HG03520 (cell line): ENCODE data around the gene NPHP4.
"Not testable (repeated sequence)": the region's sequence is repeated elsewhere in the genome, so short reads cannot be mapped to it uniquely, and the experiment has no call there.

Experiments
- ATAC-seq: cut with Tn5 transposase; IDR thresholded peaks from one replicate; pipeline ENCODE4 v1.9.1; 2021; ENCODE audit warnings: mild to moderate bottlenecking, moderate library complexity; ENCODE audit not compliant: unreplicated experiment

Gene NPHP4

DNA sequence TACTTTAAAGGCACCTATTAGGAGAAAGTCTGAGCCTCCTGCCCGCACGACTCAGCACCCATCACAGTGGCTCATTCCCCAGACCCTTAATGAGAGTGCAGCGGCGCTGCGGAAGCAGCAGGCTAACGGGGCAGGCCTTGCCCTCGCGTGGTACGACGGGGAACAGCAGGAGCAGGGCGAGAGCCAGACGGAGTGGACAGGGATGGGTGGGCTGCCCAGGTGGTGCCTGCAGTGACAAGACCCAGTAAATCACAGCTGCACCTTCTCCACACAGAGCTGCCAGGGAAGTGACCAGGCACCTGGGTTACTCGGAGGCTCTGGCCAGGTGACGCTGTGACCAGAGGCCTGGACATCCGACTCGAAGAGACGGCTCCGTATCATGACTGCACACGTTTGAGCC lies 131.9 kb downstream of the NPHP4 start:
- ATAC-seq = no peak

DNA sequence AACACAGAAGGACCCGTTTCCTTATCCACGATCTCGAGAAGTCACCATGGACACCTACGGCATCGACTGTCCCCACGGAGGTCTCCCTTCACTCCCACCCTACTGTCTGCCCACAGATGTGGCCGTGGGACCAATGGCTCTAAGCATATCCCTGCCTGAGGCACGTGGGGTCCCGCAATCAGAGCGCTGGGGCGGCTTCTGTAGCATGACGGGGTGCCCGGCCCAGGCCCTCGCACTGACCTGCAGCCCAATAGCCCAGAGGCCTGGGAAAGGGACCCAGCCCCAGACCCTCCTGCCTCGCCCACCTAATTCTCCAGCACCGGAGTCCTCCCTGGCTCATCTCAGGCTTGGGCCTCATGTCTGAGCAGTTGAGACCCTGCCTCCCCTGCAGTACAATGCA lies 132.5 kb downstream of the NPHP4 start:
- ATAC-seq = no peak

DNA sequence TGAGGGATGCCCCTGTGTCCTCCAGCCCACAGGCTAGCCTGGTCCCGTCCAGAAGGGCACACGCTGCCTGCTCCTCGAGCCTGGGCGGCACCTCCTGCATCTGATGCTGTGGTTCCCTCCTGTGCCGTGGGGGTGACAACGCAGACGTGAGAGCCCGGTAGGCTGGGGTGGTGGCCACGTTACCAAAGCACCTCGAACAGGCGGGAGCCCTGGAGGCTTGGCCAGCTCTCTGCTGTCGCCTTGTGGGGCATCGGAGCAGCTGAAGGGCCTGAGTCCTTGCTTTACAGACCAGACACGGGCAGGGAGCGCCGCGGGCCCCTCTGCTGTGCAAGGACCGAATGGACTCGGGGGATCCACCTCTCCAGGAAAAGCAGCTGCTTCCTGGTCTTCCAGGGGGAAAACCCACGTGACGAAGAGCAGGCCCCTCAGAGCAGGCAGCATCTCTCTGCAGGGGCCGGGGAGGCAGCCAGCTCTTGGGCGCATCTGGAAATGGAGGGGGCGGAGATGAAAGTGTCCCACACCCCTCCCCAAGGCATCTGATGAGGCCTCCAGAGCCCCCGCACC lies 133.3 kb downstream of the NPHP4 start:
- ATAC-seq = no peak

DNA sequence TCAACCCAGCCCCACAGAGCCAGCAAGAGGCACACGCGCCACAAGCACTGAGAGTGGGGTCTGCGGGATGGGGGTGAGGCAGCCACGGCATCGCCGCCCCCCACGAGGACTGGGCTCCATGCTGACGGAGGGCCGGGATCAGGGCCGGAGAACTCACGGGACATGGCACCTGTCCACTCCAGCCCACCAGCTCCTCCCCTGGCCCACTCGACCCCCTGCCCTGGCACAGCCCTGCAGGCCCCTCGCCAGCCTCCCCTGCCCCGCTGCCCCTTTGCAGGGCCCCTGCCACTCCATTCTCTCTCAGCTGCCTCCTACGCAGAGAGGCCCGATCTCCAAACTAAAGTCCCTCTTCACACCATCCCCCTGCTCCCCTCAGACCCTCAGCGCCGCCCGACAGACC lies 134.0 kb downstream of the NPHP4 start:
- no peak for ATAC-seq

GRCh38 chr1:5857508-5858090 lies 134.6 kb downstream of the NPHP4 start:
- ATAC-seq = no peak

DNA sequence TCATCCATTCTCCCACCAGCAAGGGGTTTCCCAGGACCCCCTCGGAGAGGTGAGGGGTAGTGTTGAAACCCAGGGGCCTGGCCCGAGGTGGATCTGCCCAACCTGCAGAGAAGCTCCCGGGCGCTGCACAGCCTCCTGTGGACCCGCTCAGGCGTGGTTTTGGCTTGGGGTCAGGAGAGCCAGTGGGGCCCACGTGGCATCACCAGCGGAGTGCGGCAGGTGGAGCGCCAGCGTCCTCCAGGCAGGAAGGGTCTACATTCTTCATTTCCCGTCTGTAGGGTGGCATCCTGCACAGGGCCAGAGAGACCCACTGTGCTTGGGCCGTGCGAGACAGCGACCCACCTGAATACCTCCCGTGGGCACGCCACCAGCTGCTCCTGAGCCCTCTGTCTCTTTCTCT lies 135.2 kb downstream of the NPHP4 start:
- ATAC-seq = no peak

GRCh38 chr1:5856246-5856815 lies 135.9 kb downstream of the NPHP4 start:
- ATAC-seq = no peak

DNA sequence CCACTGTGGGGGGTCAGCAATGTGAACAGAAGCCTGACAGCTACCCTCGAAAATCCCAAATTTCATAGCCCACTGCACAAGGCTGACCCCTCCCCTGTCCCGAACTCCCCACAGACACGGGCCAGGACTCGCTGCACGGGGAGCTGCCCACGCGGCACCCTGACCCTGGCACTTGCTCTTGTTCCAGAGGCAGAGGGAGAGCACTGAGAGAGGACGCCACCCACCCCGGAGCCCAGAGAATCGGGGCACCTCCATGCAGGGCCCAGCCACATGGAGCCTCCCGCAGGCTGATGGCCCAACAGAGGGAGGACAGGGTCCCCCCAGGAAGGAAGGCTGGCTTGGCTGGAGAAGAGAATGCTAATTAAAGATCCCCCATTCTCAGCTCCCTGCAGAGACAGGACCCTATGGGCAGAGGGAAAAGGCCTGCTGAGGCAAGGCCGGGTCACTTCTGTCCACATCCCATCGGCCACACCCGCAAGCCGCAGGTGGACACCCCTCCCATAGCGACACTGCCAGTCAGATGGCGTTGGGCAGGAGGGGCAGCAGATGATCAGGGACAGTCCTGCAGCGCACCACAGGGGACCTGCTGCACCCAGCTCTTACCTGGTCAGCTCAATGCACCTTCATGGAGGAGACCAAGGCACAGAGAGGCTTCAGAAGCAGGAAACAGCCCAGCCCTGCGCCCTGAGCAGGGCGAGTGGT lies 136.9 kb downstream of the NPHP4 start:
- ATAC-seq = no peak

- no peak for ATAC-seq
Observed at GRCh38 chr1:5854754-5855153, 137.5 kb downstream of the NPHP4 start.

DNA sequence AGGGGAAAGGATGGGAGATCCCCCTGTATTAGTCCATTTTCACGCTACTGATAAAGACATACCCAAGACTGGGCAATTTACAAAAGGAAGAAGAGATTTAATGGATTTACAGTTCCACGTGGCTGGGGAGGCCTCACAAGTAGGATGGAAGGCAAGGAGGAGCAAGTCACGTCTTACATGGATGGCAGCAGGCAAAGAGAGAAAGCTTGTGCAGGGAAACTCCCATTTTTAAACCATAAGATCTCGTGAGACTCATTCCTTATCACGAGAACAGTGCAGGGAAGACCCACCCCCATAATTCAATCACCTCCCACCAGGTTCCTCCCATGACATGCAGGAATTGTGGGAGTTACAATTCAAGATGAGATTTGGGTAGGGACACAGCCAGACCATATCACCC lies 138.4 kb downstream of the NPHP4 start:
- ATAC-seq = not testable (repeated sequence)

DNA sequence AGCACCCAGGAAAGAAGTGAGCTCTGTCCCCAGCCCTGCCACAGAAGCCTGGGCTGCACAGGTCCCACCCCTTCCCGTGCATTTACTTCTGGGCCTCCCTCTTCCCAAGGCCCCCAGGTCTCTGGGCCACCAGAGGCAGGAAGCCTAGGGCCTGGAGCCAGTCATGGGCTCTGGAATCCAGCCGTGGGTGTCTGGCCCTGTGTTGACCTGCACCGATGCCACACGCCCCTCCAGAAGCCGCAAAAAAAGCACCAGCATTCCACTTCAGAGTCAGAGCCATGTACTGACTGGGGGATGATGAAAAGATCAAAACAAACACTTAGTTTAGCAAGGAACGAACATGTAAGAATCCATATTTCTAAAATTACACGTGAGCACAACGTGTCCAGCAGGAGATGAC lies 141.7 kb downstream of the NPHP4 start:
- ATAC-seq = no peak

GRCh38 chr1:5849550-5849949 lies 142.7 kb downstream of the NPHP4 start:
- no peak for ATAC-seq

GRCh38 chr1:5847013-5847659 lies 145.1 kb downstream of the NPHP4 start:
- no peak for ATAC-seq

DNA sequence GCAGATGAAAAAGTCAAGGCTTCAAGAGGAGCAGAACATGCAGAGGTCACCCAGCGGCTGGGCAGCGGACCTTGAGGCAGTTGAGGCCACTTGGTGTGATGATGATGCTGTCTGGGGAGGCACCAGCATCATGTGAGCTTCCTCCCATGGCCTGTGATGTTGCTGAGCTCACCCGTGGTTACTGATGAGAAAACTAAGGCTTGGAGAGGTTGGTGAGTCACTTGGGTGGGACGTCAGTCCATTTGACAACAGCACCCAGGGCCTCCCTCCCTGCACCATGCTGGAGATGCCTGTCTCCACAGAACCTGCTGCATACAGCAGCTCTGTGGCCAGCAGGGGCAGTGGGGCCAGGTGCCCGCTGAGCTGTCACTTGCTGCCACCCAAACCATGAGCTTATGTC lies 146.8 kb downstream of the NPHP4 start:
- no peak for ATAC-seq

- ATAC-seq = no peak
Observed at GRCh38 chr1:5844442-5844841, 147.8 kb downstream of the NPHP4 start.

DNA sequence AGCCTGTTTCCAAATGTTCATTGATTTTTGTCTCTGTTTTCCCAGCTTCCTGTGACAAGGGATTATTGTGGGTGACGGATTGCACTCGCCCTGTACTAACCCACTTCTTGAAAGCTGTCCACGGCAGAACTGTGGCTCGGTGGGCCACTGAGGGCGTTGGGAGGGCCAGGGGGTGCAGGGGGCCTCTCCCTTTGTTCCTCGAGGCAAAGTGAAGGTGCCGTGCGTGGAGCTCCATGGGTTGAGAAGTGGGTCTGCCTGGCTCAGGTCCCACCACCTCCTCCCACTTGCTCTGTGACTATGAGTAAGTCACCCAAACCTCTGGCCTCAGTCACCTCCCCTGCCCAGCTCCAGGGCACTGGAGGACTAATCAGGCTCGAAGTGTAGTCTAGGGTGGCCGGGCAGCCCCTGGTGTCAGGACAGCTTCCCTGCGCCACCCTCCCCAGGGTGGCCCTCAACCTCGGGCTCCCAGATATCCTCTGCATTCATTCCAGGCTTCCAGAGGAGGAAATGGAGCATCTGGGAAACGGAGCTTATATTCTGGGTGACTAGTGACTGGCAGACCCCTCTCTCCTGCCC lies 148.6 kb downstream of the NPHP4 start:
- no peak for ATAC-seq

GRCh38 chr1:5842679-5843078 lies 149.5 kb downstream of the NPHP4 start:
- ATAC-seq = no peak

GRCh38 chr1:5840551-5841001 lies 151.6 kb downstream of the NPHP4 start:
- ATAC-seq = no peak

DNA sequence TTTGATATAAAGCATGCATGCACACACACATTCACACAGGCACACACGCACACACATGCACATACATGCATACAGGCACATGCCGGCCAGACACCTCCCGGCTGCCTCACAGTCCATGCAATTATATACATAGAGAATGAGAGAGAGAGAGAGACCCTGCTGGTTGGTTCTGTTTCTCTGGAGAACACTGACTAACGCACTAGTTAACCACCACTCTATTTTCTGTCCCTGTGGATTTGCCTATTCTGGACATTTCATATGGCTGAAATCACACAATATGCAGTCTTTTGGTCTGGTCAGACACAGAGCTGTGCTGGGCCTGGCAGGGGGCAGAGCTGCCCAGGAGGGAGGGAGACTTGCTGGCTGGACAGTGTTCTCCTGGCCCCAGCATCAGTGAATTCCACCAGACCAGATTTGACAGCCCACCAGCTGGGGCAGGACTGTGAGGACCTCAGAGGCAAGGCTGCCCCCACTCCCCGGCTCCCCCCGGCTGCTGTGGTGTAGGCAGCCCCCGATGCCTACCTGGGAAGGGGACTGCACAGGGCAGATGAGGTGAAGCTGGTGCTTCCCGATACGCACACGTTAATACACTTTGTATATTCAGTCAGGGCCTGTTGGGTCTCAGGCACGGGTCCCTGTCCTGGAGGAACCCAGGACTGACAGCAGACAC lies 152.2 kb downstream of the NPHP4 start:
- no peak for ATAC-seq

- no peak for ATAC-seq
Observed at GRCh38 chr1:5839161-5839880, 152.9 kb downstream of the NPHP4 start.
